ENCODE measurements around the gene FAHD1.
"Not testable (repeated sequence)": the region's sequence is repeated elsewhere in the genome, so short reads cannot be mapped to it uniquely, and the experiment has no call there.

The FAHD1 gene

DNA sequence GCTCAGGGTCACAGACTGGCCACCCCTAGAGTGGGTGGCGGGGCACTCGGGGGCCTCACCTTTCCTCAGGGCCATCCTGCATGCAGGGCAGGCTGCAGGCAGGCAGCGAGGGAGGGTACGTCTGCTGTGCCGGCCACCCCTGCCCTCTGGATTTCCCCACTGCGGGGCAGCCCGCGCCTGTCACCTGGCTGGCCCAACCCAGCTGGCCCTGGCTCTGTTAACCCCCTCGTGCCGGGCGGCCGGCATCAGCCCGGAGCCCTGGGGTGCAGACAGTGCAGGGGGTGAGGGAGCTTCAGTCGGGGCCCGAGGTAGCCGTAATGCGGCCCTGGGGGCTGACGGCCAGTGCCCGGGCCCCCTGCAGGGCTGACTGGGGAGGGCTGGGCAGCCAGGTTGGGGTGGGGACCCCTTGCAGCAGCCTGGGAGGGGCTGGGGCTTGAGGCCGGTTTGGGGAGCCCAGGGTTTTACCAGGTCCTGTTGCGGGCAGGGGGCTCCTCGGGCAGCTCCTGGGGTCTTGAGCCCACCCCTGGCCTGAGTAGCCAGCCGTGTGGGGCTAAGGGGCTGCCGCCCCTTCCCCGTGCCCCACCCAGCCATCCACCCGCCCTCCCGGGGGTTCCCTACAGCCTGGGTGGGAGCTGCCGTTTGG, 33.3 kb upstream of the FAHD1 start, which contains the start of gene IGFALS:
IGFALS (minus strand) TSS at position 128 of the 643 bp plus-strand sequence; CDS start at position 75, 53 bp downstream.
- no peak for DNase-seq (ENCODE audit: low read depth)
- no peak within 1 kb of the TSS for H3K4me3 ChIP-seq (ENCODE audit: low read depth, low read length)
- TF ChIP-seq, protein P1, sequence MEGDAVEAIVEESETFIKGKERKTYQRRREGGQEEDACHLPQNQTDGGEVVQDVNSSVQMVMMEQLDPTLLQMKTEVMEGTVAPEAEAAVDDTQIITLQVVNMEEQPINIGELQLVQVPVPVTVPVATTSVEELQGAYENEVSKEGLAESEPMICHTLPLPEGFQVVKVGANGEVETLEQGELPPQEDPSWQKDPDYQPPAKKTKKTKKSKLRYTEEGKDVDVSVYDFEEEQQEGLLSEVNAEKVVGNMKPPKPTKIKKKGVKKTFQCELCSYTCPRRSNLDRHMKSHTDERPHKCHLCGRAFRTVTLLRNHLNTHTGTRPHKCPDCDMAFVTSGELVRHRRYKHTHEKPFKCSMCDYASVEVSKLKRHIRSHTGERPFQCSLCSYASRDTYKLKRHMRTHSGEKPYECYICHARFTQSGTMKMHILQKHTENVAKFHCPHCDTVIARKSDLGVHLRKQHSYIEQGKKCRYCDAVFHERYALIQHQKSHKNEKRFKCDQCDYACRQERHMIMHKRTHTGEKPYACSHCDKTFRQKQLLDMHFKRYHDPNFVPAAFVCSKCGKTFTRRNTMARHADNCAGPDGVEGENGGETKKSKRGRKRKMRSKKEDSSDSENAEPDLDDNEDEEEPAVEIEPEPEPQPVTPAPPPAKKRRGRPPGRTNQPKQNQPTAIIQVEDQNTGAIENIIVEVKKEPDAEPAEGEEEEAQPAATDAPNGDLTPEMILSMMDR (IDR thresholded peaks at IDR 0.05; ENCODE audit: low read depth, low read length, missing control alignments) = no peak
- in situ Hi-C loops (cut with HindIII; ENCODE audit: low sequenced_read_pairs) = no loop called here

DNA sequence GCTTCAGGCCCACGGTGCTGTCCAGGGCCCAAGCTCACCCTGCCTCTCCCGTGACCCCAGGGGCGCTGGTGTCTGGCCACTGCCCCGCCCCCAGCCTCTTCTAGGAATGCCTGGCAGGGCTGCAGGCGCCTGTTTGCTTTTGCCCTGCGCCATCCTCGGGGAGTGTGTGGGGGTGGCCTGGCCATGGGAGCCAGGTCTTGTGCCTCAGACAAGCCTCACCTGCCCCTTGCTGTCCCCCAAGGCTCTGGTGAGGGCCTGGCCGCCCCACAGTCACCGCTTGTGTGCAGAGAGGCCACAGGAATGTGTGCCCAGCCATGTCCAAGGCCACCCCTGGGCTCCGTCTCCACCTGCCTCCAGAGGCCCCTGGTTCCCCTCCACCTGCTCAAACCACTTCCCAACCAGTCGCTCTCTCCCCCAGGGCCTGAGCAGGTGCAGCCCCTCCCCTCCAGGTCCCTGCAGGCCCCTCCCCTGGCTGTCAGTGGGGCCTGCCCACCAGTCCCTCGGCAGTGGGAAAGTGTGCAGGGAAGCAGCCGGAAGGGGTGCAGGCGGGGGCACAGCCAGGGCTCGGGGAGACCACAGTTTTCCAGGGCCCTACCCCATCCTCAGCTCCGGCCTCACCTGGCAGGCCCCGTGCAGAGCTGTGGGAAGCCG, 32.7 kb upstream of the FAHD1 start:
- in situ Hi-C loops (cut with HindIII; ENCODE audit: low sequenced_read_pairs) = no loop called here
- H3K4me3 ChIP-seq (ENCODE audit: low read depth, low read length) = no peak overlapping the region
- DNase-seq (ENCODE audit: low read depth) = no peak
- TF ChIP-seq, protein P1 (IDR thresholded peaks at IDR 0.05; ENCODE audit: low read depth, low read length, missing control alignments) = no peak

DNA sequence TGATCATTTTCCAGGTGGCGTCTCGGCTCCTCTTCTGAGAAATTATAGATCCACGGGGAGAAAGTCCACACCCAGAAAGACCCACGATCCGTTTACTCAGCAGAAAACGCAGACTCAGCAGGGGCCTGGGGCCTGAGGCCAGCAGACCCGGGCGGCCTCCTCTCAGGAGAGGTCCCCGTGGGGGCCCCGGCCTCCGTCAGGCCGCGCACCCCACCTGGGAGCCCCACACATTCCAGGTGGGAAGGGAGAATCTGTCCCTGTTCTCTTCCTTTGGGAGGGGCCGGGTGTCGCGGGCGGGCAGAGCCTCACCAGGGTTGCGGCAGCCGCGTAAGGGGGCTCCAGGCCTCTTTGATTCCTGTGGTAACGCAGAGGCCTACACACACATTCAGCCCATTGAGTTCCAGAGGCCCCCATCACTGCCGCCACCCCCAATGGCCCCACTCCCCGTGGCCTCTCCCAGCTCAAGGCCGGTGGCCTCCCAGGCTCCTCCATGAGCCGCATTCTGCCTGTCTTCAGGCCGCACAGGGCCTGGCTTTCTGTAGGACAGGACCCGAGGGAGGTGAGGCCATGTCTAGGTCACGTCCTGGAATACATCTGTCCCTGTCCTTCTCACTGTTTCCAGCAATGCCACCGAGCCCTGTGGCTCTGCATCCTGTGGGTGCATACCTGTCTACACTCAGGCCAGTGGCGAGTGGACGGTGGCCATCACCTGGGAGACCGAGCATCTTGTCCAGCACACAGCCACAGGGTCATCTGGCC, 31.9 kb upstream of the FAHD1 start:
- no peak overlapping the region for H3K4me3 ChIP-seq (ENCODE audit: low read depth, low read length)
- no peak for DNase-seq (ENCODE audit: low read depth)
- TF ChIP-seq, protein P1 (IDR thresholded peaks at IDR 0.05; ENCODE audit: low read depth, low read length, missing control alignments) = no peak
- in situ Hi-C loops (cut with HindIII; ENCODE audit: low sequenced_read_pairs) = no loop called here

DNA sequence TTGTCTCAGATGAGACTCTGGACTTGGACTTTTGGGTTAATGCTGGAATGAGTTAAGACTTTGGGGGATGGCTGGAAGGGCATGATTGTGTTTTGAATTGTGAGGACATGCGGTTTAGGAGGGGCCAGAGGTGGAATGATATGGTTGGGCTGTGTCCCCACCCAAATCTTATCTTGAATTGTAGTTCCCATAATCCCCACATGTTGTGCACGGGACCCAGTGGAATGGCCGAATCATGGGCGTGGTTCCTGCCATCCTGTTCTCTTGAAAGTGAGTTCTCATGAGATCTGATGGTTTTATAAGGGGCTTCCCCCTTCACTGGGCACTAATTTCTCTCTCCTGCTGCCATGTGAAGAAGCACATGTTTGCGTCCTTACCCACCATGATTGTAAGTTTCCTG, 27.7 kb upstream of the FAHD1 start:
- in situ Hi-C loops (cut with HindIII; ENCODE audit: low sequenced_read_pairs); DNase-seq (ENCODE audit: low read depth); H3K4me3 ChIP-seq (ENCODE audit: low read depth, low read length): not testable (repeated sequence)

DNA sequence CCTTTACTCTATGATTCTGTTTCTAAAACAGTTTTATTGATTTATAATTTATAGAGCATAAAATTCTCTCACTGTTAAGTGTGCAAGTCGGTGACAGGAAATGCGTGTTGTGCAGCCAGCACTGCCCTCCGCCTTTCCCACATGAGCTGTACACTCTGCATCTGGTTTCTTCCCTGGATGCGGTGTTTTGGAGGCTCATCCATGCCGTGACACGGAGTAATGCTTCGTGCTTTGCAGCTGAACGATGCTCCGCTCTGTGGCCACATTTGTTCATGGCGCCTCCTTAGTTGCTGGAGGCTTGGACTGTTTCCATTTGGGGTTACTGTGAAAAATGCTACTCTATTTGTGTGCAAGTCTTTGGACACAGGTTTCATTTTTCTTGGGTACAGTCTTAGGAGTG, 26.3 kb upstream of the FAHD1 start:
- DNase-seq (ENCODE audit: low read depth) = no peak
- TF ChIP-seq, protein P1 (IDR thresholded peaks at IDR 0.05; ENCODE audit: low read depth, low read length, missing control alignments) = no peak
- in situ Hi-C loops (cut with HindIII; ENCODE audit: low sequenced_read_pairs) = no loop called here
- H3K4me3 ChIP-seq (ENCODE audit: low read depth, low read length) = no peak overlapping the region

DNA sequence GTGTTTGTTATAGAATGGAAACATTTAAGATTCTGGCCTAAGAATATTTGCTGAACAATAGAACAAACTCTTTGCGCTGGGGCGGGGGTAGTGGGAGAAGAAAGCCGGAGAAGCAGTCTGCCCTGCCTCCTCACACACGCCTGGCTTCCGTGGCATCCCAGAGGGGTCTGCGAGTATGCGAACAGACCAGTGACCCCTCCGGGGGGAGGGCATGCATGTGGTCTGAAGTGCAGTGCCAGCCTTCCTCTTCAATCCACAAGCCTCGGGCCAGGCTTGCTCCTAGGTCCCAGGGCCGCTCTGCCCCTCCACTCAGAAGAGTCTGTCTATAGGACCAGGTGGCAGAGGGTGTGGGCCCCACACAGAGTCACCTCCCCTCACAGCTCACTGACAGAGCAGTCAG, 19.4 kb upstream of the FAHD1 start:
- in situ Hi-C loops (cut with HindIII; ENCODE audit: low sequenced_read_pairs) = no loop called here
- no peak for DNase-seq (ENCODE audit: low read depth)
- H3K4me3 ChIP-seq (ENCODE audit: low read depth, low read length) = no peak overlapping the region
- TF ChIP-seq, protein P1 (IDR thresholded peaks at IDR 0.05; ENCODE audit: low read depth, low read length, missing control alignments) = no peak

DNA sequence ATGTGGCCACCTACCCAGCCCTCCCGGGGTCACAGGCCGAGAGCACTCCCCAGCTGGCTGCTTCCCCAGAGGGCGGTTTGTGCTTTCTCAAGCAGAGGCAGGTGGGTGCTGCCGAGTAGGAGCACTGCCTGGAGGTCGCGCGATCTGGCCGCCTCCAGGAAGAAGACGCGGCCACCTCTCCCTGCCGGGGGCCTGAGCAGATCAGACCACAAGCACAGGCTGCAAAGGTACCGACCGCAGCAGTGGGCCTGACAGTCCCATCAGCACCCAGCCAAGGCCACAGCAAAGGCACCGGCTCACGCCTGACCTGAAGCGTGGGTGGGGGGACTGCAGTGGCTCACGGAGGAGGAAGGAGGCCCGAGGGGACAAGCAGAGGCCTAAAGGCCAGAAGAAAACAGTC, 18.3 kb upstream of the FAHD1 start:
- H3K4me3 ChIP-seq (ENCODE audit: low read depth, low read length) = no peak overlapping the region
- DNase-seq (ENCODE audit: low read depth) = no peak
- in situ Hi-C loops (cut with HindIII; ENCODE audit: low sequenced_read_pairs) = no loop called here
- TF ChIP-seq, protein P1 (IDR thresholded peaks at IDR 0.05; ENCODE audit: low read depth, low read length, missing control alignments) = no peak

All from astrocyte of the cerebellum (primary cell).